SK-N-SH (cell line): ENCODE results near the gene XRN1. TPM values are rescaled to one million over a fixed set of nuclear protein-coding genes. Genes with fewer than 3 reads are reported as not detected.

ENCODE experiments used
- CTCF ChIA-PET: fragments of 300-600, 350-600 bp; formaldehyde crosslinking; extraction: SDS; loops from one replicate; lab custom pipeline; 2021; lab: Yijun Ruan, JAX
- POLR2A ChIA-PET: fragments of 350-600 bp; sonication (Branson Sonifier 250); formaldehyde crosslinking; extraction: SDS; loops from one replicate; lab custom pipeline; 2020; ENCODE audit warnings: antibody characterized with exemption, inconsistent platforms; lab: Yijun Ruan, JAX
- DNase-seq: peaks from one replicate; pipeline ENCODE4 v3.0.0; 2012
- H2AFZ ChIP-seq: fragments of 200-600 bp; sonication (generic); 2 replicates; pipeline ENCODE4 v1.8.1; 2016; ENCODE audit warnings: antibody characterized with exemption, mild to moderate bottlenecking, low read depth
- H3F3A ChIP-seq: fragments of 200-600 bp; sonication (generic); replicated peaks from 2 replicates; pipeline ENCODE3; 2016; ENCODE audit warnings: antibody characterized with exemption, mild to moderate bottlenecking; ENCODE audit not compliant: insufficient read depth
- H3K27ac ChIP-seq, 2 experiments: fragments of 200-500 bp in 1 of 2; fragments of 200-600 bp in 1 of 2; sonication (Bioruptor generic) in 1 of 2; sonication (generic), shearing (Covaris generic) in 1 of 2; 2 replicates each; pipeline versions ENCODE4 v1.5.1 to v1.6.1; 2014 to 2016; ENCODE audit warnings: low read depth in 2 of 2, inconsistent platforms in 1 of 2, low read length in 1 of 2, mild to moderate bottlenecking in 1 of 2, mixed read lengths in 1 of 2
- H3K27me3 ChIP-seq: fragments of 200-600 bp; sonication (generic), shearing (Covaris generic); 2 replicates; pipeline ENCODE4 v1.6.1; 2016; ENCODE audit warnings: mixed run types; ENCODE audit not compliant: insufficient read depth
- H3K36me3 ChIP-seq, 2 experiments: fragments of 200-500 bp in 1 of 2; fragments of 200-600 bp in 1 of 2; sonication (Bioruptor generic) in 1 of 2; sonication (generic) in 1 of 2; replicated peaks in 1 of 2; 2 replicates each; pipeline versions ENCODE3 to v1.5.1; 2014 to 2016; ENCODE audit warnings: low read length in 1 of 2, mild to moderate bottlenecking in 1 of 2; ENCODE audit not compliant: insufficient read depth in 2 of 2, control insufficient read depth in 1 of 2
- H3K4me1 ChIP-seq, 2 experiments: fragments of 200-500 bp in 1 of 2; fragments of 200-600 bp in 1 of 2; sonication (Bioruptor generic) in 1 of 2; sonication (generic), shearing (Covaris generic) in 1 of 2; 2 replicates each; pipeline versions ENCODE4 v1.5.1 to v1.6.1; 2014 to 2016; ENCODE audit warnings: low read depth in 1 of 2, low read length in 1 of 2, mixed run types in 1 of 2; ENCODE audit not compliant: insufficient read depth in 2 of 2, control insufficient read depth in 1 of 2
- H3K4me2 ChIP-seq: fragments of 200-600 bp; sonication (generic), shearing (Covaris generic); 2 replicates; pipeline ENCODE4 v1.6.1; 2017; ENCODE audit warnings: mixed run types
- H3K4me3 ChIP-seq, 2 experiments: fragments of 200-500 bp in 1 of 2; fragments of 200-600 bp in 1 of 2; sonication (Bioruptor generic) in 1 of 2; sonication (generic), shearing (Covaris generic) in 1 of 2; 2 replicates each; pipeline versions ENCODE4 v1.5.1 to v1.8.1; 2014 to 2016; ENCODE audit warnings: low read depth in 2 of 2, inconsistent platforms in 1 of 2, low read length in 1 of 2, mild to moderate bottlenecking in 1 of 2, mixed read lengths in 1 of 2, moderate library complexity in 1 of 2
- H3K79me2 ChIP-seq: fragments of 200-600 bp; sonication (generic); 2 replicates; pipeline ENCODE4 v1.8.1; 2017; ENCODE audit warnings: mild to moderate bottlenecking; ENCODE audit not compliant: insufficient read depth
- H3K9ac ChIP-seq: fragments of 200-600 bp; sonication (generic); 2 replicates; pipeline ENCODE4 v1.6.1; 2017; ENCODE audit warnings: mixed run types
- H3K9me2 ChIP-seq: fragments of 200-600 bp; sonication (generic); 2 replicates; pipeline ENCODE4 v1.6.1; 2017; ENCODE audit warnings: mixed run types
- H3K9me3 ChIP-seq: fragments of 200-600 bp; sonication (generic); 2 replicates; pipeline ENCODE4 v1.6.1; 2017; ENCODE audit warnings: mixed run types, mild to moderate bottlenecking, moderate library complexity
- H4K20me1 ChIP-seq: fragments of 200-600 bp; sonication (generic); 2 replicates; pipeline ENCODE4 v1.6.1; 2017; ENCODE audit warnings: mild to moderate bottlenecking, mixed run types; ENCODE audit not compliant: insufficient read depth
- CHD2 ChIP-seq: fragments of 150-350 bp; IDR thresholded peaks from 2 replicates; pipeline ENCODE4 v1.6.1; 2018; ENCODE audit warnings: low read length; ENCODE audit not compliant: partially characterized antibody
- EP300 ChIP-seq, 2 experiments: IDR thresholded peaks; 2 replicates each; pipeline versions ENCODE4 v1.4.0 to v1.6.1; 2012; ENCODE audit warnings: borderline replicate concordance in 1 of 2, low read depth in 1 of 2, low read length in 1 of 2
- FOXM1 ChIP-seq: IDR thresholded peaks from 2 replicates; pipeline ENCODE4 v1.4.0; 2012; ENCODE audit warnings: low read depth, mild to moderate bottlenecking
- GABPA ChIP-seq: IDR thresholded peaks from 2 replicates; pipeline ENCODE4 v1.4.0; 2012; ENCODE audit warnings: low read depth, mild to moderate bottlenecking
- MAX ChIP-seq: IDR thresholded peaks from 2 replicates; pipeline ENCODE4 v1.4.0; 2012; ENCODE audit warnings: low read depth
- MEF2A ChIP-seq: IDR thresholded peaks from 2 replicates; pipeline ENCODE4 v1.4.0; 2012; ENCODE audit warnings: low read depth, borderline replicate concordance
- MXI1 ChIP-seq: IDR thresholded peaks from 2 replicates; pipeline ENCODE4 v1.6.1; 2012; ENCODE audit warnings: mild to moderate bottlenecking, low read depth, low read length, improper control_type of control experiment
- NFIC ChIP-seq: IDR thresholded peaks from 2 replicates; pipeline ENCODE4 v1.4.0; 2012; ENCODE audit warnings: borderline replicate concordance
- NRF1 ChIP-seq: IDR thresholded peaks from 2 replicates; pipeline ENCODE4 v1.6.1; 2012; ENCODE audit warnings: low read depth, mild to moderate bottlenecking, low read length
- POLR2AphosphoS5 ChIP-seq: IDR thresholded peaks from 2 replicates; pipeline ENCODE4 v1.6.1; 2012; ENCODE audit warnings: low read depth, low read length
- REST ChIP-seq: IDR thresholded peaks from 2 replicates; pipeline ENCODE4 v1.6.1; 2012; ENCODE audit warnings: mild to moderate bottlenecking, low read depth, low read length, moderate library complexity
- RXRA ChIP-seq: IDR thresholded peaks from 2 replicates; pipeline ENCODE4 v1.4.0; 2012; ENCODE audit warnings: low read depth, mild to moderate bottlenecking, borderline replicate concordance
- SIN3A ChIP-seq: IDR thresholded peaks from 2 replicates; pipeline ENCODE4 v1.6.1; 2012; ENCODE audit warnings: low read depth, mild to moderate bottlenecking, low read length, moderate library complexity, borderline replicate concordance
- TAF1 ChIP-seq: IDR thresholded peaks from 2 replicates; pipeline ENCODE4 v1.6.1; 2012; ENCODE audit warnings: low read depth, mild to moderate bottlenecking, low read length, moderate library complexity, borderline replicate concordance
- TCF12 ChIP-seq: IDR thresholded peaks from 2 replicates; pipeline ENCODE4 v1.4.0; 2012
- USF1 ChIP-seq: IDR thresholded peaks from 2 replicates; pipeline ENCODE4 v1.4.0; 2012; ENCODE audit warnings: low read depth, borderline replicate concordance
- ZBTB33 ChIP-seq: IDR thresholded peaks from 2 replicates; pipeline ENCODE4 v1.4.0; 2012; ENCODE audit warnings: low read depth, borderline replicate concordance
- WGBS: methylation state at CpG from one replicate; pipeline ENCODE4 v1.1.6; 2017; ENCODE audit warnings: low lambda C conversion rate; 5-methylcytosine and 5-hydroxymethylcytosine counted together
- polyA plus RNA-seq, 3 experiments: library from polyadenylated mRNA; depleted of rRNA; stranded (reverse); fragments of >200 nt; gene quantifications; 2 replicates each; pipeline ENCODE4 v1.2.3, GENCODE V29; 2012

Gene XRN1
- polyA plus RNA-seq, 1 of the 3 experiments (the other 2 are of a cell fraction) = 2.7 TPM

GRCh38 chr3:142450189-142450588 is 2.4 kb upstream of the XRN1 start:
- H2AFZ ChIP-seq = no peak overlapping the region
- TF ChIP-seq MXI1 (no peak), MEF2A (no peak)
- H3K9me2 ChIP-seq = no peaks in the 10 kb centered on the region
- H3K4me1 ChIP-seq = peaks cover 0 to 13% of the 10 kb centered on the region in 2 experiments; a peak in 2 of 4 replicates
- H4K20me1 ChIP-seq = 0 out of 2 replicates have a peak, but pooled peaks cover 6% of the 10 kb centered on the region
- no peaks in the 10 kb centered on the region for H3K27me3 ChIP-seq
- H3K9me3 ChIP-seq = no peaks in the 10 kb centered on the region
- H3K9ac ChIP-seq = no peak overlapping the region
- H3K4me3 ChIP-seq = no peak overlapping the region
- peaks cover 19% of the 10 kb centered on the region for H3F3A ChIP-seq
- H3K79me2 ChIP-seq = peaks cover 26% of the 10 kb centered on the region
- no peak overlapping the region for H3K27ac ChIP-seq
- 96% methylated on average over 3 of the region's 3 CpGs for WGBS
- CTCF ChIA-PET = no interaction called here
- POLR2A ChIA-PET = no interaction called here
- no peak for DNase-seq
- peaks cover 21 to 30% of the 10 kb centered on the region in 2 experiments for H3K36me3 ChIP-seq
- no peak overlapping the region for H3K4me2 ChIP-seq

GRCh38 chr3:142447301-142447851 is 461 bp downstream of the XRN1 start:
- ChIA-PET POLR2A (interaction anchor here (1.2 kb wide), 1 partner anchor 62 kb away, joined by 3 read pairs; no protein-coding TSS in a partner anchor), CTCF (interaction anchor here (0.6 kb wide), 1 partner anchor 10 kb away, joined by 3 read pairs; no protein-coding TSS in a partner anchor)
- H3K36me3 ChIP-seq = peaks cover 18% of the 10 kb centered on the region in 2 experiments
- H3K9me3 ChIP-seq = no peaks in the 10 kb centered on the region
- H3K9ac ChIP-seq = peak overlapping the region; percentile 99
- H3K4me3 ChIP-seq = peak overlapping the region; percentile 99 to 100
- H3F3A ChIP-seq = peaks cover 24% of the 10 kb centered on the region
- H4K20me1 ChIP-seq = 0 out of 2 replicates have a peak, but pooled peaks cover 7% of the 10 kb centered on the region
- no peaks in the 10 kb centered on the region for H3K9me2 ChIP-seq
- H3K79me2 ChIP-seq = peaks cover 54% of the 10 kb centered on the region
- H2AFZ ChIP-seq = peak overlapping the region; percentile 90
- no peaks in the 10 kb centered on the region for H3K27me3 ChIP-seq
- DNase-seq = no peak
- peak overlapping the region; percentile 93 to 96 for H3K27ac ChIP-seq
- 1% methylated on average over 30 of the region's 35 CpGs for WGBS
- TF ChIP-seq EP300 (IDR thresholded peaks at IDR 0.05; ENCODE audit: borderline replicate concordance in 1 of 2, low read depth in 1 of 2, low read length in 1 of 2) (no peak), POLR2AphosphoS5 (no peak), RXRA (no peak), CHD2 (no peak), SIN3A (0 out of 2 replicates have a peak, but pooled peaks have one; percentile 28), REST (no peak), TAF1 (no peak), MAX (no peak), NFIC (no peak), ZBTB33 (no peak), FOXM1 (no peak; the same call in 1 of the 2 replicates), NRF1 (no peak), GABPA (no peak), TCF12 (no peak), MXI1 (peak; percentile 56; the same call in 1 of the 2 replicates), USF1 (no peak)
- peaks cover 0 to 13% of the 10 kb centered on the region in 2 experiments; a peak in 2 of 4 replicates for H3K4me1 ChIP-seq
- H3K4me2 ChIP-seq = peak overlapping the region; percentile 75
